Head of caudate nucleus (tissue), 42 donors: ENCODE results near the gene HAND1.

Source experiments
- DNase-seq, 42 donors: peaks; one replicate each; pipeline versions ENCODE4 v3.0.0 to v3.0.0-alpha.2; 2020 to 2021; ENCODE audit warnings: mixed read lengths in 7 of 42
- intact Hi-C: fragments of 100-400 bp; cut with DNase I; formaldehyde crosslinking; loops from one replicate; pipeline ENCODE4 v1.15.0; 2022

Gene HAND1

DNA sequence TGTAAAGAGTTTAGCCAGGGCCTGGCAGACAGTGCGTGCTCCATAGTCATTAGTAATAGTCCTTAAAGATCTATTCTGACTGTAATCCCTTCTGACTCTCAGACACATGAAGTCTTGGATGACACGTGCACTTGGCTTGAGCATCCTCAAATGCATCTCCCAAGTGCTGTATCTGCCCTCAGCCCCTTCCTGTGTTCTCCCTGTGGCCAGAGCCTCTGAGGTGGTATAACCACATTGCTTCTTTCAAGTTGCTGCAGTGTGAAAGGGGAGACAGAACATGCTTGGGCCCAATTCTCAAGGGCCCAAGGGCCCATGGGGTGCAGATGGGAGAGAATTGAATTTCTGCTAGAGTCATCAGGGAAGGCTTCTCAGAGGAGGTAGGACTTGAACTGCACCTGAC lies 30.1 kb upstream of the HAND1 start:
- no peak for DNase-seq
- intact Hi-C loops, result no loop called here

DNA sequence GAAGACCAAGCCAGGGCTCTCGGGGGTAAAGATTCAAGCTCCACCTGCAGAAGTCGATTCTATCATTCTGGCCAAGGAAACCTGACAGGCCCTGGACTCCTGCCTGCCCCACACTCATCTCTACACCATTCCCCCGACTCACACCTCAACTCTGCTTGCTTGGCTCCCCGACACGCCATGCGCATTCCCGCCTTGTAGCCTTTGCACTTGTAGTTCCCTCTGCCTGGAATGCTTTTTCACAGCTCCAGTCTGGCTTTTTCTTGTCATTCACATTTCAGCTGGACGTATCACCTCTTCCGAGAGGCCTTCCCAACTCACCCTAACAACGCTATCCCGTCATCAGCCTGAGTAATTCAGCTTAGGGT lies 28.7 kb upstream of the HAND1 start:
- no peak for DNase-seq
- intact Hi-C loops, result no loop called here

DNA sequence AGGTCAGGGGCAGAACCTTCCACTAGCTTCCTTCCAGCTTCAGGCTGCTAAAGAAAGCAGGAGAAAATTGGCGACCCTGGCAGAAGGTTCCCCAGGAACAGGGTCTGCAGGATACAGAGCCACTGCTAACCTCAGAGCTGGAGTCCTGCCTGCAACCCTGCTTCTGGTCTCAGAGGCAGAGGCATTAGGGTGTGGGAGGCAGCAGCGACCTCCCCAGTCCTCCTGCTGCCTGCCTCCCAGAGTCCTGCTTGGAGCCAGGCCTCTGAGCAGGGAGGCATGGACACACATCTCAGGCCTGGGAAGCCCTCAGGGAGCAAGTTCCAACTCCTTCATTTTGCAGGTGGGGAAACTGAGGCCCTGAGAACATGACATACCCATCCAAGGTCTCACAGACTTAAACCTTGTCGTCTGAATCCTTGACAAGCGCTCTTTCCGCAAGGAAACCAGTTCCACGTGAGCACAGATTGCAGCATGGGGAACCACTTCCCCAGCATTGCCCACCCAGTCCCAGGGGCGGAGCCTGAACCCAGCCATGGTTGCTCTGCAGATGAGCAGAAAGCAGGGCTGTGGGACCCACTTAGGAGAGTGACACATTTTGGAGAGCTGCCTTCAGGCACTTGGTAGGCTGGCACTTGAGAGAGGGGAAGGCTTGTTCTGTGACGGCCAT lies 28.2 kb upstream of the HAND1 start:
- intact Hi-C loops, result no loop called here
- DNase-seq, result no peak

DNA sequence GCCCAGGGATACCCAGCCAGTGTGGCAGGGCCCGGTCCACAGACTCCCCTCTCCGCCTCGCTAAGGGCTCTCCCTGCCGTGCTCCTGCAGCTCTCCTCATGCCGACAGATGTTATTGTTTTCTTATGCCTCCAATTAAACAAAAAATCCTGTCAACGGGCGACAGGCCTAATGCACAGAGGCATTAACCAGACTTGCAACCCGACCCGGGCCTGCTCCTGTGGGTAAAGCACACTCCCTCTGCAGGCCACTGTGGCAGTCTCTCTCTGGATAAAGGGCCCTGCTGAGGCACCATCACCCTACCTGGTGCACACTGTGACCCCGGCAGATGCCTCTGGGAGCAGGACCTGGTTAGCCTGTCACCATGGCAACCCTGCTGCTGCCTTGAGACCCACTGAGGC lies 27.5 kb upstream of the HAND1 start:
- no peak for DNase-seq
- intact Hi-C loops, result no loop called here

DNA sequence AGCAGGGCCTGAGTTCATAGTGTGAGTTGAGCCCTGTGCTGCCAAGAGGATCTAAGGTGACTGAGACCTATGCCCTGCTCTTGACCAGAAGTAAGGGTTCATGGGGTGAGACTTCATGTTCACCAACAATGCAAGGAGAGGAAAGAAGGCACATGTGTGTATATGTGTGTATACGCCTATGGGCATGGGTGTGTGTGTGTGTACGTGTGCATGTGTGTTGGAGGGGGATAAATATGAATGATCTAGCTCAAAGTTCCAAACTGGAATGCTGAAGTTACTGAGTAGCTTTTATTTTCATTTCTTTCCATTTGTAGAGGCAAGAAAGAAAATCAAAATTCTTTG lies 25.6 kb upstream of the HAND1 start:
- no peak for DNase-seq
- intact Hi-C loops, result no loop called here

DNA sequence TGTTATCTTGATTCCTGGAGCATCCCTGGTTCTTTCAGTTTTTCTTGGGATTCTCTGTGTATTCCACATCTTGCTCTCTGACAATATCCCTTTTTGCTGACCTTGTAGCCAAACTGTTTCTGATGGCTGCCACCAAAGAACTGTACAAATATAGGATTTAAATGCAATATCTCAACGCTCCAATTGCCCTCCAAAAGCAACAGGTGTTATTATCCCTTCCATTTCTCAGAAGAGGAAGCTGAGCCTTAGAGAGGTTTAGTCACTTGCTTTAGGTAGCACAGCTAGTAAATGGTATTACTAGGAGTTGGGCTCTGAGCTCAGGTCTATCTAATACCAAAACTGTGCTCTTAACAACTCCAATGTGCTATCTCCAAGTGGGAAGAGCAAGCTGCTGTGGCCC lies 24.2 kb upstream of the HAND1 start:
- no peak for DNase-seq
- intact Hi-C loops, result no loop called here

DNA sequence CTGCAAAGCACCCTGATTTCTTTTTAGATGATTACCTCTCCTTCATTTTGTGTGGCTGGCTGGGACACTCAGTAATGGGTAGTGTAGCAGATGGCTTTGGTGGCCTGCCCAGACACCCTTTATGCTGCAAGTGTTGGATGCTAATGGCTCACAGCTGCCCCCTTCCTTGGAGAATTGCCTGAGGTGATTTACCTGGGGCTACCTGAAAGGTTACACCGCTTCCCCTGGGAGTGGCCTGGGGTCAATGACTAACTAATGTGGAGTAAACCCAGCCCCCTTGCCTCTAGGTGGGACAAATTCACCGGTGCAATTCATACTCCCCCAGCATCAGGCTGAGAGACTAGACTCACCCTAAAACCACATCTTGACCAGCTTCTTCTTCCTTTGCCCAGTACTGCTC lies 23.5 kb upstream of the HAND1 start:
- no peak for DNase-seq
- intact Hi-C loops, result no loop called here

DNA sequence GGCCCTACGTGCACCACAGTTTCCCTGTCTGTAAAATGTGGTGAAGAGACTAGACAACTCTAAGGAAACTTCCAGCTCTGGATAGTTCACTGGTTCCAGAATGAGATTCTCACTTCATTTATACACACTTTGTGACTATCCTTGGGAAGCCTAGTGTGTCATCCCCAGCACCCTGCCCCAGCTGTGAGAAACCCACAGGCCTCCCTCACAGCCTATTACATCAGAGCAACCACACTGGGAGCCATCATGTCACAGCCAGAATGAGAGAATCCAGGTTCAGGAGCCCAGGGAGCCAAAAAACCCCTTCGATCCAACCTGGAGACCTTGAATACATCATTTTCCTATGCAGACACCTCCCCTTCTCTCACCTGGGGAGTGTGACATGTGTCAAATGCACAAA lies 21.0 kb upstream of the HAND1 start:
- intact Hi-C loops, result no loop called here
- DNase-seq, result no peak

DNA sequence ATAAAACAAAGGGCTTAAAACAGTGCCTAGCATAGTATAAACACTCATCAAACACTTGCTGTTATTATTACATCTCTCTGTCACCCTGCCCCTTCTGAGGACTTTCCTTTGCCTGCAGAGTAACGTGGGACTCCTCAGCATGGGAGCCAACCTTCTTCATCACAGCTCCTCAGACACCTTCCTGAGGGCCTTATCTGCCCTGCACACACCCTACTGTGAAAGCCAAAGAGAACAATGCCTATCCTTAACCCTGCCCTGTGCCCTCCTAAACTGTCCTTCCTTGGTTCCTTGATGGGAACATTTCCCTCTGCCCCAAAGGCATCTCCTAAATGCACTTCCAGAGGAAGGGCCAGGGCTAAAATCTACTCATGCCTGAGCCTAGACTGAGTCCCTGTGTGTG lies 20.6 kb upstream of the HAND1 start:
- DNase-seq, result no peak
- intact Hi-C loops, result no loop called here

DNA sequence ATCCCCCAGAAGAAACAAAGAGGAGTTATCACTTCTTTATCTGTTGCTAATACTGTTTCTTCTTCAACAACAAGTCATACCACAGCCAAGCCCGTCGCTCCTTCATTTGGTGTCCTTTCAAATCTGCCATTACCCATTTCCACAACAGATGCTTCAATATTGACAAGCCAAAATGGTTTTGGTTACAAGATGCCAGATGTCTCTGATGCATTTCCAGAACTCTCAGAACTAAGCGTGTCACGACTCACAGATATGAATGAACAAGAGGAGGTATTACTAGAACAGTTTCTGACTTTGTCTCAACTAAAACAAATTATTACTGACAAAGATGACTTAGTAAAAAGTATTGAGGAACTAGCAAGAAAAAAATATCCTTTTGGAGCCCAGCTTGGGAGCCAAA lies 16.0 kb upstream of the HAND1 start:
- intact Hi-C loops, result no loop called here
- DNase-seq, result no peak

DNA sequence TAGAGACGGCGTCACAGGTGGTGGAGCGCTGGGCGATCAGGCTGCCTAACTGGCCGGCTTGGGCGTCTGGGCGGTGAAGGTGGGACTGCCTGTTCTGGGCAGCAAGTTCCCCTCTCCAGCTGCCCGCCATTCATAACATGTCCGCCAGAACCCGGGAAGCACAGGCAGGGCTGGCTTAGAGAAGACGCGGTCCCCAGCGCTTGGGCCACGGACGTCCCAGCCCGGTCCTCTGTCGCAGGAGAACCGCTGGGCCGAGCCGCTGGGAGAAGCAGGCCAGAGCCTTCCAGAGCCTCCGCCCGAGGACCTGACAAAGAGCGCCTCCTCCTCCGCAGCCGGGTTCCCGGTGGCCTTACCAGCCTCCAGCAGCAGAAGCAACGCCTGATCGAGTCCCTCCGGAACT lies 15.2 kb upstream of the HAND1 start:
- intact Hi-C loops, result no loop called here
- no peak for DNase-seq

DNA sequence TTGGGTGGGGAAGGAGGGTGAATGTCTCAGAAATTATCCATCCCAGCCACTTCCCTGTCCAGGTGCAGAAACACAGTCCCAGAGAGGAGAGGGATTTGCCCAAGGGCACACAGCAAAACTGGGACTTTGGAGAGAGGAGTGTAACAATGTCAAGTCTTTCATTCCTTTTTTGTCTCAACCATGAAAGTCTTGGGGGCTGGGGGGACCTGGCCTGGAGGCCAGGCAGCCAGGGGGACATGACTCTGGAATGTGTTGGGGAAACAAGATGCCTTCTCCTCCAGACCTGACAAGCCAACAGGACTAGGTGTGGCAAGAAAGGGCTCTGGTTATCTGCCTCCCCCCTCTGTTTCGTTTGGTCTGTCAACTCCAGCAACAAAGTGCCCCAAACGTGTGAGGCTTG lies 13.9 kb upstream of the HAND1 start:
- DNase-seq, result no peak
- intact Hi-C loops, result no loop called here

DNA sequence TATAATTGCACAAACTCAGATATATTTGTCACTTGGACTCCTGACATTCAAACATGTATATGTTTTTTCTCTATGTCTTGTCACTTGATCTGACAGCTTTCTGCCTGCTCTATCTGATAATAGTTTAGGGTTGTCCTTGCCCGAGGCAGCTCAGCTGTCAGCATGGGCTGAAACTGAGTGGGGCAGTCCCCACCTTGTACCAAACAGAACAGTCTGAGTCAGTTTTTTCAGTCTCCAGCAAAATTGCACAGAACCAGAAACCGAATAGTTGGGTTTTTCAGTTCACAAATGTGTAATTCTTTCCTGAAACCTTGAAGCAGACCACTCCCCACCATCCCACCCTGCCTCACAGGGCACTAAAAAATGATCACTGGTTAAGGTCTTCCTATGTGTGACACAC lies 9.5 kb upstream of the HAND1 start:
- intact Hi-C loops, result no loop called here
- no peak for DNase-seq

DNA sequence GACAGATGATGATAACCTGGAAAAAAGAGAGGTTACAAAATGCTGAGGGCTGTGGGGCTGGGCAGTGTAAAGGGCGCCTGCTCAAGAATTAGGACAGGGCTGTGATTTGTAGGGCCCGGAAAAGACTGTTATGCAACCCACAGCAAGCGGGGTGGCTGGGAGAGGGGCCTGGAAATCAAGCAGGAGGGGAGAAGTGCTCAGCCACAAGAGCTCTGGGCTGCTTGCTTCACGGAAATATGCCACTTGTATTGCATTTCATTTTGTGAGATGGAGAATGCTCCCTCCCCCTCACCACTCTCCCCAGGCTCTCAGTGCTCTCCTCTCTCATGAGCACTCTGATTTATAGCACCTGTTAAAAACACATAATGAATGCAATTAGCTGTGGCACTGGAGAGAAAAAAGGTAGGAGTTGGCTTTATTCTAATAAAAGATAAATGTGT lies 8.4 kb upstream of the HAND1 start:
- DNase-seq, result no peak
- intact Hi-C loops, result no loop called here

DNA sequence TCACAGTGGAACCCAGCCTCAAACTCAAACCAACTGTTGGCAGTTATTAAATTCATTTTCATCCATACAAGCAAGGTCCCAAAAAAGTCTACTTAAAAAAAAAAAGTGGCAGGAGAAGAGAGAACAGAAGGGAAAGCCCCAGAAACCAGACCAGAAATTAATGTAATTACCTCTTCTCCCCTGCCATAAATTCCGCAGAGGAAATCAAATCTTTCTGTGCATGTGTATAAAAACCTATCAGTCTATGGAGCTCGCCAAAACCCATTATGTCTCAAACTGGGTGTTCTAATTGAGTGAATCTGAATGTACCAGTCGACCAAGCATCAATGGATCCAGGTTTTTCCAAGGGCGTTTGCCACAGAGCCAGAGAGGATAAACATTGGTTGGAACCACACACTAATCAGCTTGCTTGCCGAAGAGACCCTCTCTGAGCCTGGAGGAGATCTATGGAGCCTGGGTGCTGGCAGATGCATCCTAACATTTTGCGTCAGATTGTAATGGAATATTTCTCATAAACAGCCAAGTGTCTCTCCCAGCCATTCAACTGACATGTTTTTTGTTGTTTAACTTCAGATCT lies 7.9 kb upstream of the HAND1 start:
- intact Hi-C loops, result no loop called here
- no peak for DNase-seq

DNA sequence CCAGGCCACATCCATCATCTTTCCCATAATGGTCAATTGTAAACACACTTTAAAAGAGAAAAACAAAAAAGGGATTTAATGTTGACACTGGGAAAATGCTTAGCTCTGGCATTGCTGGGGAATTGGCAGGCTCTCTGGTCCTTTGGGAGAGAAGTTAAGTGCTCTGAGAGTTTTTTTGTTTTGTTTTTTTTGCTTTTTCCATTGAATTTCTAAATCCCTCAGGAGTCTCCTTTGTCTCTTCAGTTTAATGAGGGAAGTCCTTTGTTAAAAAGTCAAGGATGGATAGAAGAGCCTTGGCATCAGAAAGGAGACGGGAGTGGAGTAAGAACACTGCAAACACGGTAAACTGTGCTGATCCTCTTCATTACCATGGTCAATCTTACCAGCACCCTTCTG lies 7.1 kb upstream of the HAND1 start:
- intact Hi-C loops, result no loop called here
- no peak for DNase-seq

DNA sequence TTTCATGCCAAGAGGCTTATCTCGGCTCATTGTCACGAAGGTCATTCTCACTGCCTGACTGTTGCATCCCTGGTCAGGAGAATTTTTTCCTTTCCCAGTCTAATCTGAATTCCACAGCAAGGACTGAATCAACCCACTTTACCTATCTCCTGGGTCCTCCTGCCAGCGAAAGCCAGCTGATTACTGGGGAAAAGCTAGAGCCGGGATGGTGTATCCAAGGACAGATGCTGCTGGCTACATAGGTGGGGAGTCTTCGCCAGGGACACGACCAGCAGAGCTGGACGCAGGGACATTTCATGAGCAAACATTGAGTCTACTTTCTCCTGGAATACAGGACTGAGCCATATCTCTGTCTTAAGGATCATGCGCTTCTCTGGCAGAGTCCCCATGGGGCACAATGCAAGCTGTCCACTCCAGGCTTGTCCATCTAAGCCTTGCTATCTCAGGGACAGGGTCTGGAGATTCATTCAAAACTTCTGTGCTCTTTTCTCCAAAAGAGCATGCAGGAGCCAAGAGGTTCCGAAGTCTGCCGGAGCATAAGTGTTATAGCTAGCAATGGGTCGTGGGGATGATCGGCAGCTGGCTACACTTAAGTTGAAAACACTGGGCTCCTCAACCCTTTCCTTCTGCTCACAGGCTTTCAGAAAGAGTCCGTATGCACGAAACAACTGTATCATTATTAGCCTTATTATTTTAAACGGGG lies 6.5 kb upstream of the HAND1 start:
- intact Hi-C loops, result no loop called here
- DNase-seq, result no peak

DNA sequence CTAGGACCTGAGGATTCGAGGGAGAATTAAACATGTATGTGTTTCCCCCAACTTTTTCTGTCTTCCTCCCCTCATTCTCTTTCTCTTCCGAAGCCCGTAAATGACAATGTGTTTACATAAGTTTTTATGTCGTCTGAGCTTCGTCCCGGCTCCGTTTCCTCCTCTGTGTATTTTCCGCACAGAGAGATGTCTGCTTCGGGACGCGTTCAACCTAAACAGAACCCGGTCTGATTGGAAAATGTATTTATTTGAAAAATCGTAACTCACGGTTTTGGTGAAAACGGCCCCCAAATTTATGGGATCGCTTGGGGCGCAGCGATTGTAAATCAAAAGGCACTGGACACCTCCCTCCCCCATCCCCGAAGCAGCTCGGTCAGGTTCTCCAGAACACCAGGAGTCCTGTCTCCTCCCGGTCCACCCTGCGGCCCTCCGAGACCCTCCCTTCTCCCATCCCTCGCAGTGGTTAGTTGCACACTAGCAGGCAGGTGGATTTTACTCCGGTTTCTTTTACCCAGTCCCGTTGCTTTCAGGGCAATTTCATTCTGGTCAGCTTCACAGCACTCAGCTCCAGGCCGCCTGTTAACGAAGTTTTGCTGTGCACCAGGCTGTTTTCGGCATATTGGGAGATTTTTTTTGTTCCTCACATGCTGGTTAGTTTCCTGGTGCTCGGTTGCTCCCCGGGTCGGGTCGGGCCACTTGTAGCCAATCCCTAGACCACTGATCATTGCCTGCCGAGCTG lies 5.8 kb upstream of the HAND1 start:
- intact Hi-C loops, result no loop called here
- no peak for DNase-seq

DNA sequence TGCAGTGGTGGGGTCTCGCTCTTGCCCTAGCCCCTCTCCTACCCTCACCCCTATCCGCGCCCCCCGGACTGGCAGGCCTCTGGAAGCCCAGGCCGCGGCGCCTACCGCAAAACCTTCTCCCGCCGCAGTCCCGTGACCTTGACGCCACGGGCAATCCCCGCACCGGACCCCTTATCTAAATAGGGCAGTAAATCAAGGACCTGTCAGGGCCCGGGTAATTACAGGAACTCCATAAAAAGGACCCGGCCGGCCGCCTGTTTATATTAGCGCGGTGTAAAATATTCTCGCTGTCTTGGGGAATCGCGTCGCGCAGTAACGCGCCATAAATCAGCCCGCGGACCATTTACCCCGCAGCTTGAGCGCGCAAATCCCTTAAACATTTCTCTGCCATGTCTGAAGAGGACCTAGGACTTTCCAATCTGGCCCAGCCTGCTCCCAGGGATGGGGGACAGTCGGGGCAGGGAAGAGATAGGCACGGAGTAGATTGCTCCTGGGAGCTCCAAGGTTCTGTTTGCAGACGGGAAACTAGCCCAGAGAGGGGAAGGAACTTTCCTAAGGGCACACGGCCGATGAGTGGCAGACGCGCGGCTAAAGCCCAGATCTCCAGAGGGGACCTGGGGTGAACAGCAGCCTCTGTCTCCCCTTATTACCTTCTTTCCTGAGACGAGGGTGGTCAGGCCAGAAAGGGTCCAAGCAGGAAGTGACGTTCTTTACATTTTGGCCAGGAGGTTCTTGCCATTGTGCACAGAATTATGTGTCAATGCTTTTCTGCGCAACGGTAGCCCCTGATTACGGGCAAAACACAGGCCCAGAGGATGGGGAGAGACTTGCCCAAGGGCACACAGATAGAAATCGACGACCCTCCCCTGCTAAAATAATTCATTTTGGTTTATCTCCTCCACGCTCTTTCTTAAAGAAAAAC lies 4.8 kb upstream of the HAND1 start:
- no peak for DNase-seq

More for the DNA sequence above, 4.8 kb upstream of the HAND1 start:
- intact Hi-C loops, result no loop called here
